ENCODE measurements around the gene CALD1.

DNA sequence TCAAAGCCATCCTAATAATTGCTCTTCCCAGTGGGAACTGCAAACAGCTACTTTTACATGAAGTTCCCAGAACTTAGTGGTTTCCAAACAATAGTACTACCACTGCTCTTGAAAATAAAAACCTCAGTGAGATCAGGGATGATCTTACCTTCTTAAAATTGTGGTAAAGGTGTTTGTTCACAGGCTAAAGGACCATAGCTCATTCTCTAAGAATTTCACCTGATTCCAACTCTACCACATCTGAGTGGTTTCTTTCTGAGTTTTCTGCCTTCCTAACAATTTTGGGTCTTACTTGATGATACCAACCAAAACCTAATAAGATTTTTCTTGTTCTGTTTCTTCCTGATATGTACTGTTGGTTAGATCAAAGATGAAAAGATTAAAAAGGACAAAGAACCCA, 161.3 kb downstream of the CALD1 start:
- TF ChIP-seq, protein P1, sequence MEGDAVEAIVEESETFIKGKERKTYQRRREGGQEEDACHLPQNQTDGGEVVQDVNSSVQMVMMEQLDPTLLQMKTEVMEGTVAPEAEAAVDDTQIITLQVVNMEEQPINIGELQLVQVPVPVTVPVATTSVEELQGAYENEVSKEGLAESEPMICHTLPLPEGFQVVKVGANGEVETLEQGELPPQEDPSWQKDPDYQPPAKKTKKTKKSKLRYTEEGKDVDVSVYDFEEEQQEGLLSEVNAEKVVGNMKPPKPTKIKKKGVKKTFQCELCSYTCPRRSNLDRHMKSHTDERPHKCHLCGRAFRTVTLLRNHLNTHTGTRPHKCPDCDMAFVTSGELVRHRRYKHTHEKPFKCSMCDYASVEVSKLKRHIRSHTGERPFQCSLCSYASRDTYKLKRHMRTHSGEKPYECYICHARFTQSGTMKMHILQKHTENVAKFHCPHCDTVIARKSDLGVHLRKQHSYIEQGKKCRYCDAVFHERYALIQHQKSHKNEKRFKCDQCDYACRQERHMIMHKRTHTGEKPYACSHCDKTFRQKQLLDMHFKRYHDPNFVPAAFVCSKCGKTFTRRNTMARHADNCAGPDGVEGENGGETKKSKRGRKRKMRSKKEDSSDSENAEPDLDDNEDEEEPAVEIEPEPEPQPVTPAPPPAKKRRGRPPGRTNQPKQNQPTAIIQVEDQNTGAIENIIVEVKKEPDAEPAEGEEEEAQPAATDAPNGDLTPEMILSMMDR (IDR thresholded peaks at IDR 0.05; ENCODE audit: insufficient read depth, low read length, poor library complexity, severe bottlenecking) = no peak
- no peak for TF ChIP-seq EZH2phosphoT487 (conservative IDR thresholded peaks at IDR 0.05; ENCODE audit: low read length)

Data from SU-DHL-6 (cell line).